ENCODE results near the gene NEBL. TPM values are rescaled to one million over a fixed set of nuclear protein-coding genes. Genes with fewer than 3 reads are reported as not detected.

Gene NEBL
- total RNA-seq, 1 experiment from 2014 or later: 16.6 TPM

- H3K9me2 ChIP-seq (ENCODE audit: insufficient read depth): no peaks in the 10 kb centered on the region
- no TSS peak for BruUV-seq (replicated peaks)
- no peak overlapping the region for H3K27ac ChIP-seq (ENCODE audit: low read depth, low read length)
- TF ChIP-seq SRF (IDR thresholded peaks at IDR 0.05; ENCODE audit: low read depth): no peak
- no peak for TF ChIP-seq CEBPB (IDR thresholded peaks at IDR 0.05; ENCODE audit: low read depth)
- TF ChIP-seq ZBTB33 (IDR thresholded peaks at IDR 0.05; ENCODE audit: extremely low read depth, insufficient replicate concordance, low read length): no peak
- no peak for TF ChIP-seq SIN3A (IDR thresholded peaks at IDR 0.05; ENCODE audit: low read depth)
- no peak for TF ChIP-seq FOSL1 (IDR thresholded peaks at IDR 0.05; ENCODE audit: low read depth)
- no peak for TF ChIP-seq ZFX (IDR thresholded peaks at IDR 0.05)
- no peak for TF ChIP-seq REST (IDR thresholded peaks at IDR 0.05; ENCODE audit: low read depth)
- TF ChIP-seq ELF1 (IDR thresholded peaks at IDR 0.05; ENCODE audit: borderline replicate concordance, low read depth): no peak
- TF ChIP-seq YY1 (IDR thresholded peaks at IDR 0.05; ENCODE audit: extremely low read depth, insufficient replicate concordance, low read depth, low read length): no peak
- no peak for TF ChIP-seq MAX (IDR thresholded peaks at IDR 0.05)
- TF ChIP-seq EZH2phosphoT487 (IDR thresholded peaks at IDR 0.05; ENCODE audit: borderline replicate concordance): no peak
- H3K36me3 ChIP-seq (ENCODE audit: control insufficient read depth in 1 of 2, insufficient read depth in 2 of 2, low read length in 2 of 2): no peaks in the 10 kb centered on the region
- ATAC-seq (no peak), DNase-seq (ENCODE audit: low read depth, low spot score) (no peak)
- ChIA-PET POLR2A (no interaction called here), RAD21 (ENCODE audit: low non-redundant PET in 1 of 2, low total read pairs in 2 of 2, uncharacterized antibody in 2 of 2, unreplicated experiment in 2 of 2) (no interaction called here), CTCF (no interaction called here)
- H3K9ac ChIP-seq (ENCODE audit: low read length): no peak overlapping the region
- H3K27me3 ChIP-seq (ENCODE audit: insufficient read depth, low read length): no peaks in the 10 kb centered on the region
- no peaks in the 10 kb centered on the region for H3K4me1 ChIP-seq (ENCODE audit: control insufficient read depth in 1 of 2, insufficient read depth in 2 of 2, low read length in 2 of 2)
- H3K4me2 ChIP-seq (ENCODE audit: low read length): no peak overlapping the region
- H2AFZ ChIP-seq (ENCODE audit: low read depth, low read length, poor library complexity, severe bottlenecking): no peak overlapping the region
- no peaks in the 10 kb centered on the region for H3K9me3 ChIP-seq (ENCODE audit: control insufficient read depth in 1 of 2, insufficient read depth in 1 of 2, low read depth in 1 of 2, low read length in 2 of 2)
- H4K20me1 ChIP-seq (ENCODE audit: insufficient read depth): no peaks in the 10 kb centered on the region
- H3K79me2 ChIP-seq (ENCODE audit: insufficient read depth, low read length): no peaks in the 10 kb centered on the region
- intact Hi-C loops (cut with micrococcal nuclease): no loop called here
- no peak overlapping the region for H3K4me3 ChIP-seq (replicated peaks in 1 of 2; ENCODE audit: low read depth in 1 of 2, low read length in 2 of 2)
Measured at GRCh38 chr10:20893297-20893696, 3.8 kb downstream of the NEBL start.

Data from HCT116 (cell line).